OCI-LY7 (cell line): ENCODE results near the gene TSPAN11. TPM values are rescaled to one million over a fixed set of nuclear protein-coding genes. Genes with fewer than 3 reads are reported as not detected.

Experiments
- BruUV-seq: library from RNA; stranded (reverse); fragments of 400-500 nt; replicated peaks from 2 replicates; lab custom pipeline; 2021; lab: Mats Ljungman, UMichigan
- CTCF ChIA-PET: fragments of 300-600 bp; sonication (Branson Sonifier 250); formaldehyde crosslinking; loops from one replicate; lab custom pipeline; 2022; ENCODE audit warnings: antibody characterized with exemption; ENCODE audit not compliant: unreplicated experiment; lab: Charles Lee
- POLR2A ChIA-PET: fragments of 300-600 bp; sonication (Branson Sonifier 250); formaldehyde crosslinking; loops from one replicate; lab custom pipeline; 2022; ENCODE audit warnings: antibody characterized with exemption; lab: Charles Lee
- DNase-seq: peaks from one replicate; pipeline ENCODE4 v3.0.0-alpha.2; 2015; ENCODE audit warnings: low spot score
- H2AFZ ChIP-seq: fragments of 200-600 bp; sonication (generic), shearing (Covaris generic); 2 replicates; pipeline ENCODE4 v1.6.1; 2014; ENCODE audit warnings: mild to moderate bottlenecking, antibody characterized with exemption, low read length, moderate library complexity
- H3K27ac ChIP-seq: fragments of 200-600 bp; sonication (generic); 2 replicates; pipeline ENCODE4 v1.5.1; 2014; ENCODE audit warnings: mixed run types, low read depth, mild to moderate bottlenecking, moderate library complexity, low read length, inconsistent platforms; ENCODE audit not compliant: poor library complexity, severe bottlenecking
- H3K36me3 ChIP-seq: fragments of 200-600 bp; sonication (generic); 2 replicates; pipeline ENCODE4 v1.6.1; 2014; ENCODE audit warnings: mild to moderate bottlenecking, antibody characterized with exemption, low read length, moderate library complexity, mixed read lengths; ENCODE audit not compliant: insufficient read depth
- H3K4me1 ChIP-seq: fragments of 200-600 bp; sonication (generic); 2 replicates; pipeline ENCODE4 v1.5.1; 2014; ENCODE audit warnings: mild to moderate bottlenecking, low read length; ENCODE audit not compliant: insufficient read depth, poor library complexity, severe bottlenecking
- H3K4me2 ChIP-seq: fragments of 200-600 bp; sonication (generic); 2 replicates; pipeline ENCODE4 v1.6.1; 2014; ENCODE audit warnings: mild to moderate bottlenecking, low read length
- H3K4me3 ChIP-seq: fragments of 200-600 bp; sonication (generic); 2 replicates; pipeline ENCODE4 v1.5.1; 2014; ENCODE audit warnings: mild to moderate bottlenecking, low read depth, low read length; ENCODE audit not compliant: poor library complexity, severe bottlenecking
- H3K79me2 ChIP-seq: fragments of 200-600 bp; sonication (generic); 2 replicates; pipeline ENCODE4 v1.6.1; 2016; ENCODE audit warnings: low read depth, mild to moderate bottlenecking, low read length, moderate library complexity, mixed read lengths; ENCODE audit not compliant: insufficient read depth
- H3K9me2 ChIP-seq: fragments of 200-600 bp; sonication (generic); 2 replicates; pipeline ENCODE4 v1.6.1; 2016; ENCODE audit warnings: mild to moderate bottlenecking, low read length, mixed read lengths; ENCODE audit not compliant: insufficient read depth
- H3K9me3 ChIP-seq: fragments of 200-600 bp; sonication (generic); 2 replicates; pipeline ENCODE4 v1.6.1; 2014; ENCODE audit warnings: mild to moderate bottlenecking, mixed run types, low read length, mixed read lengths
- H4K20me1 ChIP-seq: fragments of 200-600 bp; sonication (generic); 2 replicates; pipeline ENCODE4 v1.6.1; 2014; ENCODE audit warnings: mild to moderate bottlenecking, antibody characterized with exemption, low read length, moderate library complexity, mixed read lengths; ENCODE audit not compliant: insufficient read depth
- EZH2phosphoT487 ChIP-seq: fragments of 200-600 bp; sonication (generic); IDR thresholded peaks from 2 replicates; pipeline ENCODE4 v1.6.1; 2018; ENCODE audit warnings: low read depth, borderline replicate concordance, mild to moderate bottlenecking, mixed run types, antibody characterized with exemption, low read length, moderate library complexity, mixed read lengths
- intact Hi-C: fragments of 100-400 bp; cut with micrococcal nuclease; formaldehyde crosslinking; loops from one replicate; pipeline ENCODE4 v1.10.0; 2022; ENCODE audit not compliant: unreplicated experiment
- total RNA-seq, 2 experiments: library from RNA; depleted of rRNA in 1 of 2; stranded (reverse); fragments of >200 nt in 1 of 2; shearing (Covaris generic) in 1 of 2; gene quantifications; 2 replicates each; pipeline ENCODE4 v1.2.3, GENCODE V29; 2014 to 2022
- TF ChIP-seq, protein P1 (sequence below): fragments of 200-600 bp; sonication (generic); conservative IDR thresholded peaks from 2 replicates; pipeline ENCODE4 v1.5.1; 2014; ENCODE audit warnings: mild to moderate bottlenecking, antibody characterized with exemption, low read length, moderate library complexity, mixed read lengths

TSPAN11 gene
- total RNA-seq, 2 experiments from 2014 or later: not detected

DNA sequence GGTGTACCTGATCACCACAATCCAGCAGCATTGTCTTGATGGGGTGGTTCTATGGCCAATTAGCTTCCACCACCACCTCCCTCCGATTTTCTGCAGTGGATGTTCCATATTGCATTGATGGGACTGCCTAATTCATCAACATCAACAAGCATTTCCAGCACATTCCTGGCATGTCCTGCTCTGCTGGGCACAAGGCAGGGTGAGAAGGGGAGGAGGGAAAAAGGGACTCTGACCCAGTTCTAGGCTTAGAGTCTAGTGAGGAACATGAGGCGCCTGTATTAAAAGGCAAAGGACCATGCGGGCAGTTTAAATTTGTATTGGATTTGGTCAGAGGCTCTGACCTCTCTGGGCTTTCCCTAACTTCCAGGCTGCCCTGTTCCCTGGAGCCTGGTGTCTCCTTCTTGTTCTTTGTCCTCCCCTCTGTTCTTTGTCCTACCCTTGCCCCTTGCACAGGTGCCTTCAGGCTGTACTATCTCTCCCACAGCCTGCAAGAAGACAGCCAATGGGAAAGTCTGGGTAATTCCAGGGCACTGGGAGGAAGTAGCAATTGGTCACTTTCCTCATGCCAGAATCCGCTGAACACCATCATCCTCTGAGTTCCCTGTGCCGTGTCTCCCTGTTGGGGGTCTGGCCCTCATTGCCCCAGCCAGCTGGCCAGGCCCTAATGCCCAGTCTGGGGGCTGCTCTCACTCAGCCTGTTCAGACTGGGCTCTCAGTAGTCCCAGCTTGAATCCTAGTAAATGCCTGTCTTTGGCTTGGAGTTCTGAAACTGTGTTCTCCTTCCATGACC, 43.3 kb downstream of the TSPAN11 start:
- Histone ChIP-seq H3K4me2 (no peak overlapping the region), H3K36me3 (no peaks in the 10 kb centered on the region), H3K4me3 (no peak overlapping the region), H3K9me2 (no peaks in the 10 kb centered on the region), H3K9me3 (no peaks in the 10 kb centered on the region), H3K4me1 (no peaks in the 10 kb centered on the region), H4K20me1 (no peaks in the 10 kb centered on the region), H3K27ac (no peak overlapping the region), H2AFZ (no peak overlapping the region), H3K79me2 (no peaks in the 10 kb centered on the region)
- ChIA-PET POLR2A (no interaction called here), CTCF (no interaction called here)
- BruUV-seq: no TSS peak
- no peak for DNase-seq
- intact Hi-C loops: no loop called here
- no peak for TF ChIP-seq EZH2phosphoT487
- TF ChIP-seq, protein P1, sequence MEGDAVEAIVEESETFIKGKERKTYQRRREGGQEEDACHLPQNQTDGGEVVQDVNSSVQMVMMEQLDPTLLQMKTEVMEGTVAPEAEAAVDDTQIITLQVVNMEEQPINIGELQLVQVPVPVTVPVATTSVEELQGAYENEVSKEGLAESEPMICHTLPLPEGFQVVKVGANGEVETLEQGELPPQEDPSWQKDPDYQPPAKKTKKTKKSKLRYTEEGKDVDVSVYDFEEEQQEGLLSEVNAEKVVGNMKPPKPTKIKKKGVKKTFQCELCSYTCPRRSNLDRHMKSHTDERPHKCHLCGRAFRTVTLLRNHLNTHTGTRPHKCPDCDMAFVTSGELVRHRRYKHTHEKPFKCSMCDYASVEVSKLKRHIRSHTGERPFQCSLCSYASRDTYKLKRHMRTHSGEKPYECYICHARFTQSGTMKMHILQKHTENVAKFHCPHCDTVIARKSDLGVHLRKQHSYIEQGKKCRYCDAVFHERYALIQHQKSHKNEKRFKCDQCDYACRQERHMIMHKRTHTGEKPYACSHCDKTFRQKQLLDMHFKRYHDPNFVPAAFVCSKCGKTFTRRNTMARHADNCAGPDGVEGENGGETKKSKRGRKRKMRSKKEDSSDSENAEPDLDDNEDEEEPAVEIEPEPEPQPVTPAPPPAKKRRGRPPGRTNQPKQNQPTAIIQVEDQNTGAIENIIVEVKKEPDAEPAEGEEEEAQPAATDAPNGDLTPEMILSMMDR: no peak

DNA sequence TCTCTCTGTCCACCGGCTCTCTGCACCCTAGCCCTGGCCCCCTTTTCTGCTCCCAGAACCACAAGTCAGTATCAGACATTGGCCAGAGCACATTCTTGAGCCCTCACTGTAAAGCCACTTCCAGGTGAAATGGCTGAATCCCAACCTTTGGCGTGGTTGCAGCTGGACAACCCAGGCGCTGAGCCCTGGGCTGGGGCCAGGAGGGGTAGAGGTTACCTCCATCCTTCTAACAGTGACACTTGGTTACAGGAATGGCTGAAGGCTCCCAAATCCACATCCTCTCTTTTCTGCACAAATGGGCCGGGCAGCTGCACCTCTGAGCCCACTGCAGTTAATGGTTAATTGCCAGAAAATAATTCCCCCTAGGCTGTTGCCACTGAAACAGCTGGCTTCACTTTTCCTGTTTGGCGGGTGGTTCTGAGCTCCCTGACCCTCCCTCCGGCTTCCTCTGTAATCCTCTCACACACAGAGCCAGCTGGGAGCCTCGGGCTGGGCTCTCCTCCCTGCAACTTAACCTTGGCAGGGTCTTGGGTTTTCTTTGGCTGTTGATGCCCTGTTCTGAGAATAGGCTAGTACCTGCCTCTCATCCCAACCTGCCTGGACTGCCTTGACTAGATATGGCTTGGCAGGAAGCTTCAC, 44.1 kb downstream of the TSPAN11 start:
- no peaks in the 10 kb centered on the region for H3K79me2 ChIP-seq
- H3K4me1 ChIP-seq: no peaks in the 10 kb centered on the region
- ChIA-PET POLR2A (interaction anchor here (0.6 kb wide), 1 partner anchor 398 kb away, joined by 3 read pairs; no protein-coding TSS in a partner anchor), CTCF (interaction anchor here (0.6 kb wide), 1 partner anchor 126 kb away, joined by 3 read pairs; no protein-coding TSS in a partner anchor)
- H3K9me3 ChIP-seq: no peaks in the 10 kb centered on the region
- H3K4me2 ChIP-seq: no peak overlapping the region
- no peak overlapping the region for H3K27ac ChIP-seq
- BruUV-seq: no TSS peak
- H2AFZ ChIP-seq: no peak overlapping the region
- no peak for DNase-seq
- TF ChIP-seq EZH2phosphoT487: no peak
- TF ChIP-seq, protein P1: no peak
- intact Hi-C loops: no loop called here
- no peaks in the 10 kb centered on the region for H3K36me3 ChIP-seq
- H3K9me2 ChIP-seq: no peaks in the 10 kb centered on the region
- no peak overlapping the region for H3K4me3 ChIP-seq
- H4K20me1 ChIP-seq: no peaks in the 10 kb centered on the region

DNA sequence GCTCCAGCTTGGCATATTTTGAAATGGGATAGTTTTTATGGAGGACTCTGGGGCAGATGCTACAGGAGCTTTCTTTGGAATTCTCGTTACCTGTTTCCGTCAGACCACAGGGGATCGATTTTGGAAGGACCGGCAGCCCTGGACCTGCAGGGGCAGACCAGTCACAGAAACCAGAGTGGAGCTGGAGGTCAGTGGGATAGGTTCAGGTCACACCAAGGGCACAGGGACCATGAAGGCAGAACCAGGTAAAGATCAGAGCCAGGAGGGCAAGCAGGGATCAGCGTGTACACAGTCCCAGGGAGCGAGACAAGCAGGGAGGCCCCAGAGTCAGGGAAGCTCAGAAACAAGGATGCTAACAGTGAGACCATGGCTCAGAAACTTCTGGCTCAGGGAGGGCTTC, 45.5 kb downstream of the TSPAN11 start:
- DNase-seq: no peak
- no peaks in the 10 kb centered on the region for H3K36me3 ChIP-seq
- H3K27ac ChIP-seq: no peak overlapping the region
- no peak overlapping the region for H3K4me3 ChIP-seq
- BruUV-seq: no TSS peak
- H2AFZ ChIP-seq: no peak overlapping the region
- H3K9me3 ChIP-seq: no peaks in the 10 kb centered on the region
- no peaks in the 10 kb centered on the region for H4K20me1 ChIP-seq
- ChIA-PET POLR2A (no interaction called here), CTCF (interaction anchor here (0.5 kb wide), 1 partner anchor 53 kb away, joined by 3 read pairs; no protein-coding TSS in a partner anchor)
- TF ChIP-seq, protein P1: no peak
- TF ChIP-seq EZH2phosphoT487: no peak
- no peaks in the 10 kb centered on the region for H3K79me2 ChIP-seq
- intact Hi-C loops: no loop called here
- H3K9me2 ChIP-seq: no peaks in the 10 kb centered on the region
- no peaks in the 10 kb centered on the region for H3K4me1 ChIP-seq
- no peak overlapping the region for H3K4me2 ChIP-seq
